GM18507 (cell line): ENCODE results near the gene RAB6B.

Source experiments
- DNase-seq: peaks from one replicate; pipeline ENCODE4 v3.0.0; 2011; ENCODE audit warnings: low read depth; ENCODE audit not compliant: insufficient read length; ENCODE audit errors: extremely low spot score
- FAIRE-seq: peaks from 2 replicates; lab custom pipeline; 2011; peaks lifted over from hg19 to GRCh38; lab: Jason Lieb, UNC

The RAB6B gene

DNA sequence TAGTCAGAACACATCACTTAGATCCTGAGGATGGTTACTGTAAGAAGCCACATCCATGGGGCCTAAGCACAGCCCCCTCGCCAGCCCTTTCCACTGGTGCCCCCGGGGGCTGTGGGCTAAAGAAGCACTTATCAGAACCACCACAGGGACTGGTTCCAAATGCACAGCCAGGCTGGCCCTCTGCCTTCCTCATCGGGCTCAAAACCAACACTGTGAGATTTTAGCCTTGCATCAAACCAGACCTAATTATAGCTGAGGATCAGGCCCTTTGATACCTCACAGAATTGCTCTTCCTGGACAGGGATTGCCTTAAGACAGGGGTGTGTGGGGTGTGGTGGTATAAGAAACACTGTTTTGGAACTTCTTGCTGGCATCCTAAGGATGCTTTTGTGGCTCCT lies 66.4 kb downstream of the RAB6B start:
- FAIRE-seq: no peak
- DNase-seq: no peak

DNA sequence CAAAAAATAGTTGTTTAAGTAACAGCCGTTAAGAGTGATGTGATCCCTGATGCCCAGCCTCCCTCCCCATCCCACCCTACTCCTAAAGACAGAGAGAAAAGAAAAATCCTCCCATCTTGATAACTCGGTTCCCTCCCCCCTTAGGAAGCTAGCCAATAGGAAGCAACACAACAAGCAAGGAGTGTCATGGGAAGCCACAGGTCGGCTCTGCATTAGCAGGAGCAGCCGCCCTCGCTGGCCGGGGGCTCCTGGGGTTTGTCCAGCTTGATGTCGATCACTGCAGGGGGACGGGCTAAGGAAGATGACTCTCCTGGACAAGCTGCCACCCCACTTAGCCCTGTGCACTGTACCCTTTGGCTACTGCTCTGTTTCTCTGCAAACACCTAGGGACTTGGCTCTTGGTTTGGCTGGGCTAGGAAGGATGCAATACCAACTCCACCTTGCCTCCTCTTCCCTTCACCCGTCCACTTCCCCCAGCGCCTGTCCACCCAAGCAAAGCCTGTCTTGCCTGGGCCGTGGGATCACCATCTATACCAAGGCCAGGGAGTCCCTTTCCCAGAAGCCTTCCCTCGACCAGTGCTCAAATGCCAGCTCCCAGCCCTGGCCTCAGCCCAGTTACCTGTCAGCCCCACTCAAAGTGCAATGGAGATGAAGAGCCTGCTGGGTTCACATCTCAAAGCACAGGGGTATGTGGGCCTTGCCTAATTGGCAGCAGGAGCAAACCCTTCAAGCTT lies 66.9 kb downstream of the RAB6B start:
- FAIRE-seq: no peak
- DNase-seq: no peak

DNA sequence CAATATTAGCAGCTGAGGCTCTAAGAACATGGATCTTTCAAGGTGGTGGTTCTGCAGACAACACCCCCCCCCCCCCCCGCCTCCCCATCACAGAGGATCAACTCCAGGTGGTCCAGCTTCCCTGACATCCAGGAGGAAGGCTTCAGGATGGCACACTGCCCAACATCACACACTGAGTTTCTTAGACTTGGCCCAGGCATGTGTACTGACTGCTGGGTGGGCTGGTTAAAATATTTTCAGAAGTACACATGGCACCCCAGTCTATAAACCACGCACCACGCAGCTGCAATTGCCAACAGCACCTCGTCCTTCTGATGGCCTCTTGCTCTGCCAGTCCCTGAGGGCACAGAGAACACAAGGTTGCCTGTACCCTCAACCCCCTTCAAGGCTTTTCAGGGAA lies 68.0 kb downstream of the RAB6B start:
- FAIRE-seq (no peak), DNase-seq (no peak)

DNA sequence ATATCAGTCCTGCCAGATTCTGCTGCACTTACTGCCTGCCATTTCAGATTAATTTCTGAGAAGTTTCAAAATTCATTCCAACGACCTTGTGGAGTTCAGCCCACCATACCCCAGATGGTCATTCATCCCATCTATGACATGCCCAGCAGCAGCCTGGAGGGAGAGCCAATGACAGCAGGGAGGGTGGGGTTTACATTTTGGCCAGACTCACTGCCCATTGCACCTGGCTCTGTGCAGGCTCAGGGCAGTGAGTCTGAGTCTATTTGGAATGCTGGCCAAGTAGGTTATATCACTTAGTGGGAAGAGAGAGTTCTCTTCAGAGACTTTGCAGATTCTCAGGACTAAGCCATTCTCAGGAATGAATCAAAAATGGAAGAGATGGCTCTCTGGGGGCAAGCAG lies 68.5 kb downstream of the RAB6B start:
- FAIRE-seq (no peak), DNase-seq (no peak)

DNA sequence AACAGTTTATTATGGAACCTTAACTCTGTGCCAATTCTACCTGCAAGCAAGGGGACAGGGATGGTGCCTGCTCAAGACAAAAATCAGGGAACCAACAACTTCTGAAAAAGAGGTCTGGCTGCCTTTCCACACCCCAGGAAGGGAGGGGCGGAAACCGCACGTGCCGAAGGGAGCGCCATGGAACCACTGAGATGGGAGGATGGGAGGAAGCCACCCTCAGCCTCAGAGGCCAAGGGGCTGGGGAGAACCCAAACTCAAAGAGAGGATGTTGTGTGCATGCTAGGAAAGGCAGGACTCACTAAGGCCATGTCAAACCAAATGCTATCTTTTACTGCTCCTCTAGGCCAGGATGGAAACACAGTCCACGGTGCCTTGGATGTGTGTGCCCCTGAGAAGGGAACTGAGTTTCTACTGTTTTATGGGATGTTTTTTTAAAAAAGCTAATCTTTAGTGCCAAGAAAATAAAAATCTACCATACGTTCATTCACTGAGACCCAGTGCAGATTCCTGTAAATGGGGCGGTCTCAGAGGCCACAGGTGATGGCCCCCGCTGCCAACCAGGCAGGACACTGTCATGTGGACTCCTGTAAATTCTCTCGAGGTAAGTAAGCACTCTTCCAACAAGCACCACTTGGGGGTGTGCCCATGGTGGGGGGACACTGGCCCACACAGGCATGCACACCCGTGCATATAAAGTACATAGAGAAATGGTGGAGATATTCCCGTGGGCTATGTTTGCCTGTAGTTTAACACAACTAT lies 69.5 kb downstream of the RAB6B start:
- no peak for DNase-seq
- no peak for FAIRE-seq

DNA sequence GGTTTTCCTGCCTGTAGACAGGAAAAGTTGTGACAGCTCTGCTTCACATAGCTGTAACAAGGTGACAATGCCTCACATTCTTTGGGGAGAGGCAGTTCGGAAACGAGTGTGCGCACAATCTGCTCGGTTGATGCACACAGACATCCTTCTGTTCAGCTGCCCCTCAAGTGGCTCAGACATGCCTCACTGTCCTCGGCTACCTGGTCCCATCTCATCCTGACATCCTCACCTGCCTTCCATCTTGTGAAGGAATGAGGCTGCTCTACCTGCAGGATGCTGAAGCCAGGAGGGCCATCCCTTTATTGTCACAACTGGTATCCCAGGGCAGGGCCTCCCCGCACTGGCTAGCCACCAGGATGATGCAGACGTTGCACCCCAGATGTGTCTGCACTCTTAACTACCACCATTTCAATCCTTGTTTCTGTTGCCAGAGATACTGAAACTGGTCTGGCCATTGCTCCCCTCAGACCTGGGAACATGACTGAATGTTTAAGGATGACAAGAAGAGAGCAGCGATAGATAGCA lies 70.7 kb downstream of the RAB6B start:
- DNase-seq (no peak), FAIRE-seq (no peak)

DNA sequence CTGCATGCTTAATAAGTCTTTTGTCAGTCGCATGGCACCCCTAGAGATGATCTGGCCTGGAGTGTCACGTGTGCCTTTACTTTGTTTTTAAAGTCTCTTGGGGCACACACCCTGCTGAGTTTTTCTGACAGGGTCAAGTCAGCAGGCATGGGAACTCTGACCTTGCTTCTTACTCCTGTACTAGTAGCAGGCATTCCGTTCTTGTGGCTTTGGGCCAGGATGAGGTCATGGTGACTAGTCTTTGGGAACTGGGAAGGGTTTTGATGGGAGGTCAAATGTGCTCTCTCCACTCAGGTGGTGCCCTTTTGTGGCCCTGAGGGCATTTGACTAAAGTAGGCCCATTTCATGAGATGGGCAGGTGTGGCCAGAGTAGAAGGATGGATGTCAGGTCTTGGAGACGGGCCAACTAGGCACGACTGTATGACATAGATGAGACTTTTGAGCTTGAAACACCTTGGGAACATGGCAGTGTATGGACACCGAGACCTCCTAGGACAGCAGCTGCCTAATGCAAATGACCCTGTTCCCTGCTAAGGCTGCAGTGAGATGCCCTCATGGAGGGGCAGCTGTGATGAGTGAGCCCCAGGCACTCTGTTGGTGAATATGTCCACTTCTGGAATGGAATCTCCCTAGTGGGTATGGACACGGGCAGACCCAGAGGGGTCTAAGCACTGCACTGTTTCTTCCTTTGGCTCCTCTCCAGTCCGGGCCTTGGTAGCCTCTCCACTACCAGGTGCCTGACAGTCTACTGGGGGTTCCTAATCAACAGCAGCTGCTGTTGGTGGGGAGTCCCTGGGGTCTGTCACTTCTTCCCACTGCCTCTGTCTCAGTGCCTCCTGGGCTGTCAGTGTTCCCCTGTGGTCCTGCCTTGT lies 73.7 kb downstream of the RAB6B start:
- FAIRE-seq (no peak), DNase-seq (no peak)

DNA sequence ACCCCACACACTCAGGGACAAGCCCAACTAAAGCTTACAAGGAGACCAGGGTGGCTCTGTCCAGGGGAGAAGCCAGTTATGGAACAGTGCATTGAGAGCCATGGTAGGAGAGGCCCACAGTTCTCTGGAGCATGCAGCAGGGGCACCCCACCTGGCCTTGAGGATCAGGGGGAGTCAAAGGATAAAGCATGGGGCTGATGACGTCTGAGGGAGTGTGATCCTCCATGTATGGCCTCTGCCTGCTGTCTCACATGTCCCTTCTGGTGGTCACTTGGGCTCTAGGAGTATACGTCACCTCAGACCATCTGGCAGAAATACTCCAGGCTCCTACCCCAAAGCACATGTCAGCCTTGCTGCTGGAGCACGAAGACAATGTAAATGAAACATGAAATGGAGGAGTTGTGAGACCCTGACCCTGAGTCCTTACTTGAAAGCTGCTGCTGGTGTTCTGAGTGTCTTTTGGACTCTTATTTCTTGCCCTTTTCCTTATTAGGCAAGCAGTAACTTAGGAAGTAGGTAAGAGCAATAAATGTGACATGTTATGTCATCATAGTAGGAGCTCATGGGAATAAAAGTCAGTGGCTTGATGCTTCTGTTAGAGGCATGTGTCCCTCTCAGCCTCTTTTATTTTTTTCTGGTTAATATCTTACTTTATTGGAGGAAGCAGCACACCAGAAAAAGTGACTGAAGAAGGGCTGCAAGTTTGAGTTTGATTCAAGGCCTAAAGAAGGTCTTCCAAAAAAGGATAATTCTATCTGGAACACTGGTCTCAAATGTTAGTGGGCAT lies 74.6 kb downstream of the RAB6B start:
- no peak for FAIRE-seq
- DNase-seq: no peak

DNA sequence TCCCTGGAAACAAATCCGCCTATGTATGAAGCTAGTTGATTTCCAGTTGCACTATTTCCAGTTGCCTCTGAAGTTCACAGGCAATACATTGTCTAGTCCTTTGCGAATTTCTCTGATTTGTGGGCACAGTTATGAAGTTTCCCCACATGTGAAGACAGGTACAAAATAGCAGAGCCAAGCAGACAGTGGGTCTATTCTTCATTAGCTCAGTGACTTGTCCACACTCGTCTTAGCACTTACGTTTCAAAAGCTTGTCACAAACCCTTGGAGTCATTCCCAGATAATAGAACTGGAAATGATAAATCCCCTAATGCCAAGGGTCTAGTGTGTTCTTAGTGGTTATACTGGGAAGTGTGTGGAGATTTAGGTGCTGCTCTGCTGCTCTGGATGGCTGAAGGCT lies 75.6 kb downstream of the RAB6B start:
- DNase-seq (no peak), FAIRE-seq (no peak)

DNA sequence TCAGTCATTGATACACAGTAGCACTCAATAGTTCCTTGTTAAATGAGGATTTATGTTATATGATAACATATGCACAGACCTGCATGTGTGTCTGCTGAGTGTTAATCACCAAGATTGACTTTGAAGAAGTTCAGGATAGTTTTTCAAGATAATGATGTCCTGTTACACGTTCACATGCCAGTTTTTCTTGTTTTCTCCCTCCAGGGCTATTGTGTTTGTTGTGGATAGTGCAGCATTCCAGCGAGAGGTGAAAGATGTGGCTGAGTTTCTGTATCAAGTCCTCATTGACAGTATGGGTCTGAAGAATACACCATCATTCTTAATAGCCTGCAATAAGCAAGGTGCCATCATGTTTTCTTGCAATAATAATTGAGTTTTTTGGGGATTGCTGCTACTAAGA lies 80.3 kb downstream of the RAB6B start:
- no peak for FAIRE-seq
- DNase-seq: no peak

DNA sequence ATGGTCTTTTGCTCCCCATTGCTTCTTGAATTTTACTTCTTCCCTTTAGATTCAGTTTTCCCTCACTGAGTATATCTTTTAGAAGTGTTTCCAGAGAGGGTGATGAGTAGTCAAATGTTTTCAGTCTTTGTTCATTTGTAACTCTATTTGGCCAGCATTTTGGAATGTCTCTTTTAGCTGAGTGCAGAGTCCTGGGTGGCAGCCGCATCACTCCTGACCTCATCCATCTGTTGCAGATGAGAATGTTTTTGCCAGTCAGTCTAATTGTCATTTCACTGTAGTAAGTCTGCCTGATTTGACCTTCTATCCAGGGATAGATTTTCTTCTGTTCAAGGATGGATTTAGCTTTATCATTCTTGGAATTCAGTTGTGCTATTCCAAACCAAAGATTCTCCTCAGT lies 82.8 kb downstream of the RAB6B start:
- DNase-seq: no peak
- peak; percentile 12 for FAIRE-seq

DNA sequence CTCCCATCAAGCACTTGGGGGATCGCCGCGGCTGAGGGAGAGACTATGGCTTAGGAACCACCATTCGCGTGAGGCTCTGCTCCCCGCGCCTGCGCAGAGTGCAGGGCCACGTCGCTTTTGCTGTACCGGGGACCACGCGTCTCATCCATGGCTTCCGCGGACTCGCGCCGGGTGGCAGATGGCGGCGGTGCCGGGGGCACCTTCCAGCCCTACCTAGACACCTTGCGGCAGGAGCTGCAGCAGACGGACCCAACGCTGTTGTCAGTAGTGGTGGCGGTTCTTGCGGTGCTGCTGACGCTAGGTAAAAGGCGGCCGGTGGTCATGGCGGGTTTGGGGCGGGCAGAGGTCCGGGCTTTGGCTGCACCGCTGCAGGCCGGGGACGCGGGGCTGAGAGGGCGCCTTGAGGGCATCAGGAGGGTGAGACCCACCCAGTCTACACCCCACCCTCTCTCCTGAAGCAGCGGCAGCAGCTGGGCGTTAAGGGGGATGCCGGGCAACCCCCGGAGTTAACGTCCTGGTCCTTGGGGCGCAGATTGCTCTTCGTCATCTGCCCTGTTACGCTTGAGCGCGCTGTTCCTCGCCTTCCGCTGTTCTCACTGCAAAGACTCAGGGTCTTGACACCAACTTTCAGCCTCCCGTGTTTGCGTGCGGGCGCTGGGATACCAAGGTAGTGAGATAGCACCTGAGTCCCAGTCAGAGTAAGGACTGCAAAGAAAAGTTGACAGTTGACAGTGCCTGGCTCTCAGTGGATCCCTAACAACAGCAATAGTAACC lies 89.8 kb downstream of the RAB6B start, which contains the start of gene SRPRB:
TSS of gene SRPRB (plus strand) at position 114 of the 774 bp plus-strand sequence. CDS start at position 148, 34 bp downstream.
- FAIRE-seq (peak; percentile 97), DNase-seq (peak; percentile 98)

DNA sequence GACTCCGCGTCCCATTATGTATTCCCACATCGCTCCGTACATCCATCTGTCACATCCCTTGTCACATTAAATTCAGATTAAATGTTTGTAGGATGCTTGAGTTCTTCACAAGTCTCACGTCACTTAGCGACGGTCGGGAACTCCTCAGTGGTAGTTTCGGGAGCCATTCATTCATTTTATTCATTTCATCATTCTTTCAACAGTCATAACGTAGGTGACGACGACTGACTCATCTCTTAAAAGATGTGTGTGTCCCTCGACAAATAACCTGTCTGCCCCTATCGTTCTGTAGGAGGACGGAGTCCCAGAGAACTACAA lies 90.3 kb downstream of the RAB6B start:
- no peak for DNase-seq
- FAIRE-seq: no peak

DNA sequence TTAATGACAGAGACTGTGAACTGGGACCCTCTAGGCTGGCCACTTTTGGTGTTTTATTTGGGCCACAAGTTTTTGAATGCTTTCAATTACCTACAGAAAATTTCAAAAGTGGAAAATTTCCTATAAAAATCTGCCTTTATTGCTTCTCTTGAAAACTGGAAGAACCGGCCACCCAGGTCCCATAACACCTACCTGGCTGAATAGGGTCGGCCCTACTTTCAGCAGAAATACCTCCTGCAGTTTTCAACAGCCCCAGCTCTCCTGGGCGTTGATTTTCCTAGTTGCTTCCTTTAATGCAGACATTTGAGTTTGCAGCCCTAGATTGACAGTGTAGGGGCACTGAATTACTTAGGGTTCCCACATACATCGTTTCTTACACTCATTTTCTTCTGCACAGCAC lies 90.8 kb downstream of the RAB6B start:
- FAIRE-seq (no peak), DNase-seq (no peak)

DNA sequence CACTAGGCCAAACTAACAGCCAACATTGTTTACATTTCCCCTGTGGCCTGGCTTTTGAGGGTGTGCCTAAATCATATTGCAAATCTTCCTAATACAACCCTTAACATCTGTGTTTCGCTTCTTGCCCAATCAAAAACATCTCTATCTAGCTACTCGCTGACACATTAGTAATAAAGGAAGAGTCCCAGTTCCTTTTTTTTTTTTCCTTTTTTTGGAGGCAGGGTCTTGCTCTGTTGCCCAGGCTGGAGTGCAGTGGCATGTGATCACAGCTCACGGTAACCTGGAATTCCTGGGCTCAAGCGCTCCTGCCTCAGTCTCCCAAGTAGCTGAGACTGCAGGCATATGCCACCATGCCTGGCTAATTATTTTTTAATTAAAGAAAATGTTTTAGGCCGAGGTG lies 92.2 kb downstream of the RAB6B start:
- DNase-seq (no peak), FAIRE-seq (no peak)

DNA sequence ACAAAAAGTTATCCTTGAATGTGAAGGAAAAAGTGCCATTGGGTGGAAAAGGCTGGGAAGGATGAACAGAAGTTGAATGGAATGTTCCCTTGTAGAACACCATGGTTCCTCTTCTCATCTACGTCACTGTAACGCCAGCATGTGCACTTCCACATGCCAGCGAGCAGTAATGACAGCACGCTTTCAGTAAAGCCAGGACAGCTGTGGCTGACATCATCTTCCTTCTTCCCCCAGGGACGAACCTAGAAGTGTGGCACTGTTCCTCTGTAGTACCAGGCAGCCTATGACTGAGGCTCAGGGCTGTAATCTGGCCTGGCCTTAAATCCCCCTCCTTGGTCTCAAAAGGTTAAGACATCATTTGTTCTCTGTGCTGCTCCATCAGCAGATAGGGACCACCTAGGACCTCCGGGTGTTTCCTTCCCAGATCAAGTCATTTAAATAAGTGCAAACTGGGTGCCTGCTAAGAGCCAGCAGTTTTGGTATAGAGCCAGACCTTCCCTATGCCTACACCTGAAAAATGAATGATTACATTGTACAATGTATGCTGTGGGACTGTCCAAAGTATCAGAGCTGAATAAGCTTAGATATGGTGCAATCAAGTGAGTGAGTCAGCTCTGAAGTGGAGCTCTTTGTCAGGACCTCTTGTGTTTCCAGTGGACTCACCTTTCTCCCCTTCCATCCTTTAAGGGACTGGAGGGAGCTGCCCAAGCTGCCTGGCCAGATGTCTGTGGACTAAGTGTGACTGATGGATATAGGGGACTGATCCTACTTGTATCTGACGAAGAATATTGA lies 95.7 kb downstream of the RAB6B start:
- DNase-seq (no peak), FAIRE-seq (no peak)

DNA sequence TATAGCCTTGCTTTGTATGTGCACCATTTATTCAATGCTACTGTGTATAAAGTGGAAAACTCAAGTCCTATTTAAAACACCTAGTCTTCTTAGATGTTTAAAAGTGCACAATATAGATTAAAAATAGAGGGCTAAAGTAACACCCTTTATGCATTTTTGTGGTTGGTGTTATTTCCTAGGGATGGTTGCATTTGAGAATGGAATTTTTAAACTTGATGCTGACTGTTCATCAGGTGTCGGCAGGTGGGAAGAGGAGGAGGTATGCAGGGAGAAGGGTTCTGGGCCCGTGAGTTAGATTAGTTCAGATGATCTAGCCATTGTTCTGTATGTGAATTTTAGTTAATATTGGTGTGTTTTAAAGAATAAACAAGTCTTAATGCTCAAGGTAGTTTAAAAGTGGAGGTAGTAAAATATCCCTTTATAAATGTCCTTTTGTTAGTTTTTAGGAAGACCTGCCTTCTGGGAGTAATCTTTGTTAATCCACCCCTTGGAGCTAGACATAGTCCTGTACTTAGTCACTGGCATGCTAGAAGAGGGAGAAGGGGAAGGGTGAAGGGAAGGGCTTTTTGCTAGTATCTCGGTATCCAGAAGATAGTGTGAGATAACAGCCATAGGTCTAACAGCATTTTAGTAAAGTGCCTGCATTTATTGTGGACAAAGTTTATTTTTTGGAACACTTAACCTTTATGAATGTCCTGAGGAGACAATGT lies 98.1 kb downstream of the RAB6B start:
- FAIRE-seq (no peak), DNase-seq (no peak)
